A549 (cell line): ENCODE measurements around the gene CDCA3. TPM values are rescaled to one million over a fixed set of nuclear protein-coding genes. Genes with fewer than 3 reads are reported as not detected.
A peak's percentile ranks its signal among the peaks of the same experiment; 100 is the strongest.

Experiments used
- ATOH8 ChIP-seq: fragments of 250-450 bp; sonication (Bioruptor Pico); IDR thresholded peaks from 2 replicates; pipeline ENCODE4 v1.5.0; 2020; ENCODE audit warnings: low read depth, mild to moderate bottlenecking, moderate library complexity
- BCL3 ChIP-seq: fragments of >200 bp; sonication (Bioruptor Twin); formaldehyde crosslinking; IDR thresholded peaks from 3 replicates; pipeline ENCODE4 v1.6.1; 2016
- BHLHE40 ChIP-seq: IDR thresholded peaks from 2 replicates; pipeline ENCODE4 v1.6.1; 2012; ENCODE audit warnings: low read depth, low read length, inconsistent platforms
- CBX2 ChIP-seq: fragments of 200-600 bp; sonication (generic); IDR thresholded peaks from 2 replicates; pipeline ENCODE4 v1.6.1; 2016; ENCODE audit warnings: low read depth, mild to moderate bottlenecking, borderline replicate concordance
- CBX8 ChIP-seq: fragments of 200-600 bp; sonication (generic); IDR thresholded peaks from 2 replicates; pipeline ENCODE4 v1.6.1; 2016
- CHD4 ChIP-seq: fragments of 200-600 bp; sonication (generic); IDR thresholded peaks from 2 replicates; pipeline ENCODE4 v1.6.1; 2016; ENCODE audit warnings: antibody characterized with exemption, mild to moderate bottlenecking, borderline replicate concordance
- EHF ChIP-seq: fragments of 250-450 bp; sonication (Bioruptor Pico); IDR thresholded peaks from 2 replicates; pipeline ENCODE4 v1.5.0; 2020; ENCODE audit warnings: mild to moderate bottlenecking
- EHMT2 ChIP-seq: fragments of 200-600 bp; sonication (generic); IDR thresholded peaks from 2 replicates; pipeline ENCODE4 v1.6.1; 2016; ENCODE audit warnings: antibody characterized with exemption, low read depth, mild to moderate bottlenecking, moderate library complexity
- EP300 ChIP-seq, 2 experiments: fragments of >200 bp; sonication (Bioruptor Twin); formaldehyde crosslinking; IDR thresholded peaks; 2 replicates in 1 of 2; 3 replicates in 1 of 2; pipeline ENCODE4 v1.6.1; 2016 to 2017
- ESRRA ChIP-seq: fragments of 150-350 bp; IDR thresholded peaks from 2 replicates; pipeline ENCODE4 v1.6.1; 2014; ENCODE audit warnings: mild to moderate bottlenecking, low read length, borderline replicate concordance
- FOXS1 ChIP-seq: fragments of 250-450 bp; sonication (Bioruptor Pico); IDR thresholded peaks from 2 replicates; pipeline ENCODE4 v1.5.0; 2020; ENCODE audit warnings: mild to moderate bottlenecking, moderate library complexity
- GATA3 ChIP-seq: IDR thresholded peaks from 2 replicates; pipeline ENCODE4 v1.6.1; 2012; ENCODE audit warnings: borderline replicate concordance
- HEYL ChIP-seq: fragments of 250-450 bp; sonication (Bioruptor Pico); IDR thresholded peaks from 2 replicates; pipeline ENCODE4 v1.8.0; 2021; ENCODE audit warnings: mild to moderate bottlenecking, moderate library complexity
- HOXA7 ChIP-seq: fragments of 250-450 bp; sonication (Bioruptor Pico); IDR thresholded peaks from 2 replicates; pipeline ENCODE4 v1.5.0; 2020; ENCODE audit warnings: mild to moderate bottlenecking, moderate library complexity
- HOXB13 ChIP-seq: fragments of 250-450 bp; sonication (Bioruptor Pico); IDR thresholded peaks from 2 replicates; pipeline ENCODE4 v1.5.0; 2020; ENCODE audit warnings: low read depth, mild to moderate bottlenecking, moderate library complexity
- HOXB5 ChIP-seq: fragments of 250-450 bp; sonication (Bioruptor Pico); IDR thresholded peaks from 2 replicates; pipeline ENCODE4 v1.5.0; 2020; ENCODE audit warnings: mild to moderate bottlenecking, moderate library complexity
- JUN ChIP-seq, 2 experiments: fragments of >200 bp; sonication (Bioruptor Twin); formaldehyde crosslinking; IDR thresholded peaks; 2 replicates in 1 of 2; 3 replicates in 1 of 2; pipeline ENCODE4 v1.6.1; 2016 to 2017
- JUNB ChIP-seq: fragments of >200 bp; sonication (Bioruptor Twin); formaldehyde crosslinking; IDR thresholded peaks from 2 replicates; pipeline ENCODE4 v1.6.1; 2016
- KDM1A ChIP-seq: fragments of 200-600 bp; sonication (generic); IDR thresholded peaks from 2 replicates; pipeline ENCODE4 v1.6.1; 2016; ENCODE audit warnings: low read depth, mild to moderate bottlenecking
- KDM5A ChIP-seq: fragments of 200-600 bp; sonication (generic); IDR thresholded peaks from 2 replicates; pipeline ENCODE4 v1.6.1; 2016; ENCODE audit warnings: antibody characterized with exemption, mild to moderate bottlenecking
- MAZ ChIP-seq: fragments of 150-350 bp; IDR thresholded peaks from 2 replicates; pipeline ENCODE4 v1.6.1; 2014; ENCODE audit warnings: antibody characterized with exemption, low read depth, low read length, borderline replicate concordance
- MYC ChIP-seq: IDR thresholded peaks from 2 replicates; pipeline ENCODE4 v1.6.1; 2012; ENCODE audit warnings: mild to moderate bottlenecking, inconsistent platforms, low read length, improper control_type of control experiment, borderline replicate concordance
- NPAS2 ChIP-seq: fragments of 250-450 bp; sonication (Bioruptor Pico); IDR thresholded peaks from 2 replicates; pipeline ENCODE4 v1.8.0; 2022; ENCODE audit warnings: mild to moderate bottlenecking, moderate library complexity, borderline replicate concordance
- PBX3 ChIP-seq: IDR thresholded peaks from 2 replicates; pipeline ENCODE4 v1.6.1; 2012
- POLR2A ChIP-seq: IDR thresholded peaks from 2 replicates; pipeline ENCODE4 v1.6.1; 2012; ENCODE audit warnings: mild to moderate bottlenecking, low read length
- POLR2AphosphoS2 ChIP-seq: conservative IDR thresholded peaks from 2 replicates; pipeline ENCODE4 v1.6.1; 2012; ENCODE audit warnings: low read length, improper control_type of control experiment, inconsistent platforms
- RAD21 ChIP-seq, 2 experiments: fragments of >200 bp in 1 of 2; sonication (Bioruptor Twin) in 1 of 2; formaldehyde crosslinking in 1 of 2; IDR thresholded peaks in 1 of 2; conservative IDR thresholded peaks in 1 of 2; 2 replicates in 1 of 2; 3 replicates in 1 of 2; pipeline ENCODE4 v1.6.1; 2012 to 2018; ENCODE audit warnings: inconsistent platforms in 1 of 2
- RCOR1 ChIP-seq: fragments of 150-350 bp; IDR thresholded peaks from 2 replicates; pipeline ENCODE4 v1.6.1; 2014; ENCODE audit warnings: antibody characterized with exemption, low read length, low read depth
- RNF2 ChIP-seq: fragments of 200-600 bp; sonication (generic); IDR thresholded peaks from 2 replicates; pipeline ENCODE4 v1.6.1; 2016; ENCODE audit warnings: low read depth, mild to moderate bottlenecking, antibody characterized with exemption, moderate library complexity, borderline replicate concordance
- SREBF2 ChIP-seq: fragments of 450-650 bp; IDR thresholded peaks from 2 replicates; pipeline ENCODE4 v1.6.1; 2014; ENCODE audit warnings: mild to moderate bottlenecking, moderate library complexity
- TFCP2L1 ChIP-seq: fragments of 250-450 bp; sonication (Bioruptor Pico); IDR thresholded peaks from 2 replicates; pipeline ENCODE4 v1.5.0; 2021; ENCODE audit warnings: mild to moderate bottlenecking
- ZNF302 ChIP-seq: fragments of 250-450 bp; sonication (Bioruptor Pico); IDR thresholded peaks from 2 replicates; pipeline ENCODE4 v1.9.0; 2021; ENCODE audit warnings: inconsistent platforms, mild to moderate bottlenecking, moderate library complexity
- ZSCAN20 ChIP-seq: fragments of 250-450 bp; sonication (Bioruptor Pico); IDR thresholded peaks from 2 replicates; pipeline ENCODE4 v1.8.0; 2022; ENCODE audit warnings: mild to moderate bottlenecking, moderate library complexity
- polyA plus RNA-seq, 4 experiments: library from polyadenylated mRNA; depleted of rRNA in 3 of 4; stranded (reverse); fragments of >200 nt; fragmentation: RNase III in 1 of 4; extraction: RNeasy Plus Mini Kit Qiagen cat#74134 plus additional on column Dnase treatment in 1 of 4; gene quantifications; 2 replicates in 3 of 4; 3 replicates in 1 of 4; pipeline ENCODE4 v1.2.3, GENCODE V29; 2011 to 2017
- TF ChIP-seq, protein P1 (sequence below): fragments of 150-350 bp; IDR thresholded peaks from 2 replicates; pipeline ENCODE4 v1.6.1; 2014; ENCODE audit warnings: low read depth, mild to moderate bottlenecking, low read length
- TF ChIP-seq, protein P2 (sequence below): fragments of >200 bp; sonication (Bioruptor Twin); formaldehyde crosslinking; IDR thresholded peaks from 2 replicates; pipeline ENCODE4 v1.6.1; 2016
- TF ChIP-seq, protein P3 (sequence below): IDR thresholded peaks from 2 replicates; pipeline ENCODE4 v1.6.1; 2012; ENCODE audit warnings: low read depth, borderline replicate concordance
- TF ChIP-seq, protein P4 (sequence below): fragments of >200 bp; sonication (Bioruptor Twin); formaldehyde crosslinking; IDR thresholded peaks from 3 replicates; pipeline ENCODE4 v1.5.1; 2016

Gene CDCA3
- polyA plus RNA-seq, 2 of the 4 experiments (the other 2 are of a cell fraction): 57.5 to 80.2 TPM

DNA sequence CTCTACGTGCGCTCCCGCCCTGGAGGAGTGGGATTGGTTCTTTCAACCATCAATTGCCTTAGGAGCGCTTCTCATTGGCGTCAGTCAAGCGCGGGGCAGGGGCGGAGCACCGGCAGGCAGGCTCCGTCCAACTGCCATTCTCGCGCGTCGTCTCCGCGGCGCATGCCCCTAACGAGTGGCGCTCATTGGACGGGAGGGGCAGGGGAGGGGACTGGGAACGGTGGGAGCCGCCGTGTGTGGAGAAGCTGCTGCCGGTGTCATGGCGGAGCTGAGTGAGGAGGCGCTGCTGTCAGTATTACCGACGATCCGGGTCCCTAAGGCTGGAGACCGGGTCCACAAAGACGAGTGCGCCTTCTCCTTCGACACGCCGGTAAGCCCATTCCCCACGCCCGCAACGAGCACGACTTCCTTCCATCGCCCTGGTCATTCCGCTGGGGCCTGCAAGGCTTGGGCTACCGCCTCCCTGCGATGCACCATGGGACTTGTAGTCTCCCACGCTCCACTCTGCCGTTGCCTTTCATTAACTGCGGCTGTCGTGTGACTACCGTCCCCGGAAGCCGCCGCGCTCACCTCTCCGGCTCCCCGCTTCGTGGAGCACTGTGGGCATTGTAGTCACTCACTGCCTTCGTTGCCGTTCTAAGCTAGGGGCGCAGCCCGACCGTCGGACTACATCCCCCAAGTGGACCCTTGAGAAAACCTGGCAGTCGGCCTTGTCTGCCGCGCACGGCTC is 1.0 kb upstream of the CDCA3 start, which contains the start of gene USP5 (continued):
- TF ChIP-seq RNF2 (no peak), POLR2AphosphoS2 (no peak), BHLHE40 (no peak), ZSCAN20 (CRISPR knock-in tag) (no peak), CHD4 (no peak), EHF (0 out of 2 replicates have a peak, but pooled peaks have one; percentile 26), HEYL (CRISPR knock-in tag) (no peak), EP300 (IDR thresholded peaks at IDR 0.05) (no peak), MYC (0 out of 2 replicates have a peak, but pooled peaks have one; percentile 24), JUN (IDR thresholded peaks at IDR 0.05) (peak; percentile 74 to 85; a peak in 4 of 5 replicates), TFCP2L1 (CRISPR knock-in tag) (no peak), BCL3 (0 out of 3 replicates have a peak, but pooled peaks have one; percentile 37), POLR2A (peak; percentile 80), GATA3 (no peak), RCOR1 (no peak), ESRRA (no peak), SREBF2 (no peak), JUNB (no peak), HOXB13 (0 out of 2 replicates have a peak, but pooled peaks have one; percentile 62), NPAS2 (CRISPR knock-in tag) (no peak), HOXB5 (CRISPR knock-in tag) (peak; percentile 82; the same call in 1 of the 2 replicates), MAZ (no peak), RAD21 (conservative IDR thresholded peaks at IDR 0.05 in 1 of 2, IDR thresholded peaks at IDR 0.05 in 1 of 2) (no peak), ZNF302 (CRISPR knock-in tag) (no peak), HOXA7 (CRISPR knock-in tag) (no peak), CBX8 (no peak), KDM1A (no peak), KDM5A (no peak), ATOH8 (0 out of 2 replicates have a peak, but pooled peaks have one; percentile 37), FOXS1 (peak; percentile 89), CBX2 (no peak), PBX3 (peak; percentile 90), EHMT2 (no peak)
- TF ChIP-seq, protein P1, sequence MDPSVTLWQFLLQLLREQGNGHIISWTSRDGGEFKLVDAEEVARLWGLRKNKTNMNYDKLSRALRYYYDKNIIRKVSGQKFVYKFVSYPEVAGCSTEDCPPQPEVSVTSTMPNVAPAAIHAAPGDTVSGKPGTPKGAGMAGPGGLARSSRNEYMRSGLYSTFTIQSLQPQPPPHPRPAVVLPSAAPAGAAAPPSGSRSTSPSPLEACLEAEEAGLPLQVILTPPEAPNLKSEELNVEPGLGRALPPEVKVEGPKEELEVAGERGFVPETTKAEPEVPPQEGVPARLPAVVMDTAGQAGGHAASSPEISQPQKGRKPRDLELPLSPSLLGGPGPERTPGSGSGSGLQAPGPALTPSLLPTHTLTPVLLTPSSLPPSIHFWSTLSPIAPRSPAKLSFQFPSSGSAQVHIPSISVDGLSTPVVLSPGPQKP: no peak
- TF ChIP-seq, protein P2, sequence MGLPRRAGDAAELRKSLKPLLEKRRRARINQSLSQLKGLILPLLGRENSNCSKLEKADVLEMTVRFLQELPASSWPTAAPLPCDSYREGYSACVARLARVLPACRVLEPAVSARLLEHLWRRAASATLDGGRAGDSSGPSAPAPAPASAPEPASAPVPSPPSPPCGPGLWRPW: no peak
- TF ChIP-seq, protein P3, sequence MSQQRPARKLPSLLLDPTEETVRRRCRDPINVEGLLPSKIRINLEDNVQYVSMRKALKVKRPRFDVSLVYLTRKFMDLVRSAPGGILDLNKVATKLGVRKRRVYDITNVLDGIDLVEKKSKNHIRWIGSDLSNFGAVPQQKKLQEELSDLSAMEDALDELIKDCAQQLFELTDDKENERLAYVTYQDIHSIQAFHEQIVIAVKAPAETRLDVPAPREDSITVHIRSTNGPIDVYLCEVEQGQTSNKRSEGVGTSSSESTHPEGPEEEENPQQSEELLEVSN: no peak
- TF ChIP-seq, protein P4, sequence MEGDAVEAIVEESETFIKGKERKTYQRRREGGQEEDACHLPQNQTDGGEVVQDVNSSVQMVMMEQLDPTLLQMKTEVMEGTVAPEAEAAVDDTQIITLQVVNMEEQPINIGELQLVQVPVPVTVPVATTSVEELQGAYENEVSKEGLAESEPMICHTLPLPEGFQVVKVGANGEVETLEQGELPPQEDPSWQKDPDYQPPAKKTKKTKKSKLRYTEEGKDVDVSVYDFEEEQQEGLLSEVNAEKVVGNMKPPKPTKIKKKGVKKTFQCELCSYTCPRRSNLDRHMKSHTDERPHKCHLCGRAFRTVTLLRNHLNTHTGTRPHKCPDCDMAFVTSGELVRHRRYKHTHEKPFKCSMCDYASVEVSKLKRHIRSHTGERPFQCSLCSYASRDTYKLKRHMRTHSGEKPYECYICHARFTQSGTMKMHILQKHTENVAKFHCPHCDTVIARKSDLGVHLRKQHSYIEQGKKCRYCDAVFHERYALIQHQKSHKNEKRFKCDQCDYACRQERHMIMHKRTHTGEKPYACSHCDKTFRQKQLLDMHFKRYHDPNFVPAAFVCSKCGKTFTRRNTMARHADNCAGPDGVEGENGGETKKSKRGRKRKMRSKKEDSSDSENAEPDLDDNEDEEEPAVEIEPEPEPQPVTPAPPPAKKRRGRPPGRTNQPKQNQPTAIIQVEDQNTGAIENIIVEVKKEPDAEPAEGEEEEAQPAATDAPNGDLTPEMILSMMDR: no peak
